KMS-11 (cell line): ENCODE measurements around the gene THUMPD3.

ENCODE experiments used
- H2AFZ ChIP-seq: fragments of 200-600 bp; sonication (generic); 2 replicates; pipeline ENCODE4 v1.6.1; 2016; ENCODE audit warnings: antibody characterized with exemption, mixed run types, low read depth
- H3K27ac ChIP-seq: fragments of 200-600 bp; sonication (generic); 2 replicates; pipeline ENCODE4 v1.6.1; 2016; ENCODE audit warnings: mild to moderate bottlenecking, mixed run types
- H3K27me3 ChIP-seq: fragments of 200-600 bp; sonication (generic); 2 replicates; pipeline ENCODE4 v1.6.1; 2017; ENCODE audit warnings: mild to moderate bottlenecking, low read depth, mixed run types, moderate library complexity; ENCODE audit not compliant: insufficient read depth
- H3K36me3 ChIP-seq: fragments of 200-600 bp; sonication (generic); 2 replicates; pipeline ENCODE4 v1.6.1; 2017; ENCODE audit warnings: mild to moderate bottlenecking, mixed run types; ENCODE audit not compliant: insufficient read depth
- H3K4me1 ChIP-seq: fragments of 200-600 bp; sonication (generic); 2 replicates; pipeline ENCODE4 v1.6.1; 2016; ENCODE audit warnings: mild to moderate bottlenecking, low read depth, mixed run types; ENCODE audit not compliant: poor library complexity, severe bottlenecking
- H3K4me2 ChIP-seq: fragments of 200-600 bp; sonication (generic); 2 replicates; pipeline ENCODE4 v1.7.0; 2016; ENCODE audit warnings: mild to moderate bottlenecking, mixed run types
- H3K4me3 ChIP-seq: fragments of 200-600 bp; sonication (generic); IDR thresholded peaks from 2 replicates; pipeline ENCODE4 v1.6.1; 2017; ENCODE audit warnings: low read depth, low read length, mixed read lengths; ENCODE audit not compliant: insufficient read depth
- H3K79me2 ChIP-seq: fragments of 200-600 bp; sonication (generic); 2 replicates; pipeline ENCODE4 v1.6.1; 2016; ENCODE audit warnings: low read depth, mixed run types; ENCODE audit not compliant: insufficient read depth
- H3K9ac ChIP-seq: fragments of 200-600 bp; sonication (generic); 2 replicates; pipeline ENCODE4 v1.6.1; 2016; ENCODE audit warnings: mild to moderate bottlenecking, mixed run types
- H4K20me1 ChIP-seq: fragments of 200-600 bp; sonication (generic); 2 replicates; pipeline ENCODE4 v1.6.1; 2016; ENCODE audit warnings: mild to moderate bottlenecking, mixed run types; ENCODE audit not compliant: insufficient read depth
- TF ChIP-seq, protein P1 (sequence below): fragments of 200-600 bp; sonication (generic); conservative IDR thresholded peaks from 2 replicates; pipeline ENCODE4 v1.6.1; 2017; ENCODE audit warnings: low read depth, mild to moderate bottlenecking, antibody characterized with exemption, low read length, moderate library complexity, mixed read lengths

The THUMPD3 gene

GRCh38 chr3:9343115-9343514 is 19.7 kb upstream of the THUMPD3 start:
- no peaks in the 10 kb centered on the region for H3K27me3 ChIP-seq
- H2AFZ ChIP-seq, result no peak overlapping the region

GRCh38 chr3:9345041-9345440 is 17.8 kb upstream of the THUMPD3 start:
- Histone ChIP-seq H3K4me1 (no peaks in the 10 kb centered on the region), H3K4me3 (no peak overlapping the region), H3K9ac (no peak overlapping the region), H4K20me1 (no peaks in the 10 kb centered on the region), H3K79me2 (no peaks in the 10 kb centered on the region), H3K36me3 (no peaks in the 10 kb centered on the region), H3K27me3 (no peaks in the 10 kb centered on the region), H3K4me2 (no peak overlapping the region), H2AFZ (no peak overlapping the region), H3K27ac (no peak overlapping the region)
- TF ChIP-seq, protein P1, sequence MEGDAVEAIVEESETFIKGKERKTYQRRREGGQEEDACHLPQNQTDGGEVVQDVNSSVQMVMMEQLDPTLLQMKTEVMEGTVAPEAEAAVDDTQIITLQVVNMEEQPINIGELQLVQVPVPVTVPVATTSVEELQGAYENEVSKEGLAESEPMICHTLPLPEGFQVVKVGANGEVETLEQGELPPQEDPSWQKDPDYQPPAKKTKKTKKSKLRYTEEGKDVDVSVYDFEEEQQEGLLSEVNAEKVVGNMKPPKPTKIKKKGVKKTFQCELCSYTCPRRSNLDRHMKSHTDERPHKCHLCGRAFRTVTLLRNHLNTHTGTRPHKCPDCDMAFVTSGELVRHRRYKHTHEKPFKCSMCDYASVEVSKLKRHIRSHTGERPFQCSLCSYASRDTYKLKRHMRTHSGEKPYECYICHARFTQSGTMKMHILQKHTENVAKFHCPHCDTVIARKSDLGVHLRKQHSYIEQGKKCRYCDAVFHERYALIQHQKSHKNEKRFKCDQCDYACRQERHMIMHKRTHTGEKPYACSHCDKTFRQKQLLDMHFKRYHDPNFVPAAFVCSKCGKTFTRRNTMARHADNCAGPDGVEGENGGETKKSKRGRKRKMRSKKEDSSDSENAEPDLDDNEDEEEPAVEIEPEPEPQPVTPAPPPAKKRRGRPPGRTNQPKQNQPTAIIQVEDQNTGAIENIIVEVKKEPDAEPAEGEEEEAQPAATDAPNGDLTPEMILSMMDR, result no peak

More at GRCh38 chr3:9343115-9343514, 19.7 kb upstream of the THUMPD3 start:
- Histone ChIP-seq H3K4me1 (no peaks in the 10 kb centered on the region), H3K9ac (no peak overlapping the region), H3K36me3 (no peaks in the 10 kb centered on the region), H3K4me2 (no peak overlapping the region), H3K4me3 (no peak overlapping the region), H3K27ac (no peak overlapping the region), H4K20me1 (no peaks in the 10 kb centered on the region), H3K79me2 (no peaks in the 10 kb centered on the region)
- TF ChIP-seq, protein P1, result no peak

GRCh38 chr3:9346141-9346540 is 16.7 kb upstream of the THUMPD3 start:
- H4K20me1 ChIP-seq, result no peaks in the 10 kb centered on the region
- no peak overlapping the region for H2AFZ ChIP-seq
- H3K27ac ChIP-seq, result no peak overlapping the region
- no peaks in the 10 kb centered on the region for H3K36me3 ChIP-seq
- no peak overlapping the region for H3K9ac ChIP-seq
- no peak overlapping the region for H3K4me3 ChIP-seq
- H3K27me3 ChIP-seq, result no peaks in the 10 kb centered on the region
- TF ChIP-seq, protein P1, result no peak
- H3K79me2 ChIP-seq, result no peaks in the 10 kb centered on the region
- H3K4me2 ChIP-seq, result no peak overlapping the region
- H3K4me1 ChIP-seq, result no peaks in the 10 kb centered on the region

DNA sequence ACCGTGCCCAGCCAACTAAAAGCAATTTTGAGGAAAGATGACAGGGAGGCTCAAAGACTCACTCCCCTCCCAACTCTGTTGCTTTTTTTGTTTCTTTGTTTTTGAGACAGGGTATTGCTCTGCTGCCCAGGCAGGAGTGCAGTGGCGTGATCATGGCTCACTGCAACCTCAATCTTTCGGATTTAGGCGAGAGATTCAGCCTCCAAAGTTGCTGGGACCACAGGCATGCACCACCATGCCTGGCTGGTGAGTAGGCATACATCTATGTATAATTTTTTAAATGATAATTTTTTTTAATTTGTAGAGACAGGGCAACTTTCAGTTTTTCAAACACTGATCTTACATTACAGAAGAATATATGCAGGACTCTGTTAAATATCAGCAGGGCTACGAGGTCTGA is 15.8 kb upstream of the THUMPD3 start:
- Histone ChIP-seq H3K27me3 (no peaks in the 10 kb centered on the region), H2AFZ (no peak overlapping the region), H3K4me2 (no peak overlapping the region), H3K27ac (no peak overlapping the region), H3K9ac (no peak overlapping the region), H3K36me3 (no peaks in the 10 kb centered on the region), H3K79me2 (no peaks in the 10 kb centered on the region), H3K4me3 (no peak overlapping the region), H3K4me1 (no peaks in the 10 kb centered on the region), H4K20me1 (no peaks in the 10 kb centered on the region)
- TF ChIP-seq, protein P1, result no peak

DNA sequence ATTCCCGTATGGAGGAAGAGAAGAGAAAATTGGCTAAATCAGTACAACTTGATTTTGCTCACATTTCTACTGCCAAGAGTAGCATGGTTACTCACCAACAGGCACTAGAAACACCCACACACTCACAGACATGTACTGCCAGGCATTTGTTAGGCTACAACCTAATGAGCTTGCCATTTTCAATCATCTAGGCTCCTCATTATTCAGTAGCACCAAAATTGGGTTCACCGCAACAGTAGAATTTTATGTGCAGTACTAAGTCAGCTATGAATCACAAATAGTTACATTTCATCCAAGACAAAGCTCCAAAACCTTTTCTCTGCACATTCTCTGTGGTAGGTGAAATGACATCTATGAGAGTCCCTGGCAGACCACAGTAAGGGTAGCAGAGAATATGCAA is 15.0 kb upstream of the THUMPD3 start:
- H3K4me2 ChIP-seq, result no peak overlapping the region
- H2AFZ ChIP-seq, result no peak overlapping the region
- no peaks in the 10 kb centered on the region for H3K4me1 ChIP-seq
- H3K27me3 ChIP-seq, result no peaks in the 10 kb centered on the region
- H3K4me3 ChIP-seq, result no peak overlapping the region
- H4K20me1 ChIP-seq, result no peaks in the 10 kb centered on the region
- no peak overlapping the region for H3K27ac ChIP-seq
- H3K36me3 ChIP-seq, result no peaks in the 10 kb centered on the region
- TF ChIP-seq, protein P1, result no peak
- H3K9ac ChIP-seq, result no peak overlapping the region
- no peaks in the 10 kb centered on the region for H3K79me2 ChIP-seq
